SH-SY5Y (cell line): Measurements from ENCODE around the gene TPM3.

Source experiments
- GATA2 ChIP-seq: IDR thresholded peaks from 2 replicates; pipeline ENCODE4 v1.6.1; 2011; ENCODE audit warnings: mild to moderate bottlenecking, low read depth, low read length
- GATA3 ChIP-seq: IDR thresholded peaks from 2 replicates; pipeline ENCODE4 v1.6.1; 2011; ENCODE audit warnings: low read depth, mild to moderate bottlenecking, low read length, moderate library complexity

GRCh38 chr1:154220970-154221277 is 29.0 kb upstream of the TPM3 start:
- TF ChIP-seq GATA2, result no peak
- no peak for TF ChIP-seq GATA3
